HEK293 (cell line): ENCODE measurements around the gene ANTXRL.
"Not testable (repeated sequence)": the region's sequence is repeated elsewhere in the genome, so short reads cannot be mapped to it uniquely, and the experiment has no call there.

Experiments used
- CTCF ChIA-PET: fragments of 350-600 bp; formaldehyde crosslinking; extraction: SDS; loops from one replicate; lab custom pipeline; 2021; ENCODE audit warnings: antibody characterized with exemption; lab: Yijun Ruan, JAX
- POLR2A ChIA-PET: fragments of 300-600 bp; formaldehyde crosslinking; extraction: SDS; loops from one replicate; lab custom pipeline; 2020; ENCODE audit warnings: antibody characterized with exemption, inconsistent platforms; lab: Yijun Ruan, JAX
- H3K27ac ChIP-seq: fragments of 200-500 bp; sonication (Bioruptor generic); 2 replicates; pipeline ENCODE4 v1.5.1; 2014; ENCODE audit warnings: low read depth, low read length, control low read depth, inconsistent platforms; ENCODE audit errors: extremely low read depth
- H3K36me3 ChIP-seq, 2 experiments: fragments of 200-500 bp in 1 of 2; sonication (Bioruptor generic) in 1 of 2; 1 replicate in 1 of 2; 2 replicates in 1 of 2; pipeline ENCODE4 v1.5.1; 2014 to 2017; ENCODE audit warnings: inconsistent platforms in 2 of 2, low read length in 2 of 2; ENCODE audit not compliant: control insufficient read depth in 2 of 2, insufficient read depth in 1 of 2
- H3K4me1 ChIP-seq: fragments of 200-500 bp; sonication (Bioruptor generic); 2 replicates; pipeline ENCODE4 v1.5.1; 2014; ENCODE audit warnings: mild to moderate bottlenecking, low read length, inconsistent platforms; ENCODE audit not compliant: control insufficient read depth, insufficient read depth
- H3K4me3 ChIP-seq: 2 replicates; pipeline ENCODE4 v1.5.1; 2011; ENCODE audit warnings: low read depth, mild to moderate bottlenecking, control low read depth, low read length, moderate library complexity
- H3K9me3 ChIP-seq: fragments of 200-500 bp; sonication (Bioruptor generic); 2 replicates; pipeline ENCODE4 v1.5.1; 2014; ENCODE audit warnings: low read depth, low read length, inconsistent platforms; ENCODE audit not compliant: control insufficient read depth, insufficient read depth
- EGR2 ChIP-seq: fragments of 450-650 bp; formaldehyde crosslinking; IDR thresholded peaks from 2 replicates; pipeline ENCODE4 v1.5.1; 2016; ENCODE audit warnings: low read depth, missing biosample characterization, missing genetic modification characterization
- WT1 ChIP-seq: fragments of 450-650 bp; formaldehyde crosslinking; IDR thresholded peaks from 2 replicates; pipeline ENCODE4 v1.5.1; 2016; ENCODE audit warnings: missing biosample characterization, missing genetic modification characterization
- ZFHX2 ChIP-seq: fragments of 450-650 bp; formaldehyde crosslinking; conservative IDR thresholded peaks from 2 replicates; pipeline ENCODE4 v1.5.1; 2016; ENCODE audit warnings: missing biosample characterization, missing genetic modification characterization
- ZNF266 ChIP-seq: fragments of 450-650 bp; formaldehyde crosslinking; IDR thresholded peaks from 2 replicates; pipeline ENCODE4 v1.5.1; 2016; ENCODE audit warnings: missing biosample characterization, missing genetic modification characterization, low read depth
- ZNF292 ChIP-seq: fragments of 450-650 bp; formaldehyde crosslinking; IDR thresholded peaks from 2 replicates; pipeline ENCODE4 v1.5.1; 2016; ENCODE audit warnings: low read depth, missing biosample characterization, missing genetic modification characterization, borderline replicate concordance
- ZNF302 ChIP-seq: fragments of 450-650 bp; formaldehyde crosslinking; IDR thresholded peaks from 2 replicates; pipeline ENCODE4 v1.5.1; 2016; ENCODE audit warnings: missing biosample characterization, missing genetic modification characterization, low read depth
- ZNF404 ChIP-seq: fragments of 450-650 bp; formaldehyde crosslinking; IDR thresholded peaks from 2 replicates; pipeline ENCODE4 v1.5.1; 2017; ENCODE audit warnings: missing biosample characterization, missing genetic modification characterization
- ZNF548 ChIP-seq: fragments of 450-650 bp; formaldehyde crosslinking; IDR thresholded peaks from 2 replicates; pipeline ENCODE4 v1.5.1; 2016; ENCODE audit warnings: missing biosample characterization, missing genetic modification characterization
- ZNF621 ChIP-seq: fragments of 450-650 bp; formaldehyde crosslinking; IDR thresholded peaks from 2 replicates; pipeline ENCODE4 v1.5.1; 2017; ENCODE audit warnings: missing biosample characterization, missing genetic modification characterization
- ZNF623 ChIP-seq: fragments of 450-650 bp; formaldehyde crosslinking; IDR thresholded peaks from 2 replicates; pipeline ENCODE4 v1.5.1; 2016; ENCODE audit warnings: missing biosample characterization, missing genetic modification characterization
- ZNF654 ChIP-seq: fragments of 450-650 bp; formaldehyde crosslinking; IDR thresholded peaks from 2 replicates; pipeline ENCODE4 v1.5.1; 2016; ENCODE audit warnings: low read depth, missing biosample characterization, missing genetic modification characterization
- ZNF664 ChIP-seq: fragments of 450-650 bp; formaldehyde crosslinking; IDR thresholded peaks from 2 replicates; pipeline ENCODE4 v1.5.1; 2016; ENCODE audit warnings: missing biosample characterization, missing genetic modification characterization
- TF ChIP-seq, protein P1 (sequence below): fragments of 450-650 bp; formaldehyde crosslinking; IDR thresholded peaks from 2 replicates; pipeline ENCODE4 v1.5.1; 2016; ENCODE audit warnings: missing biosample characterization, missing genetic modification characterization
- TF ChIP-seq, protein P2 (sequence below): fragments of 450-650 bp; formaldehyde crosslinking; IDR thresholded peaks from 2 replicates; pipeline ENCODE4 v1.5.1; 2017; ENCODE audit warnings: missing biosample characterization, missing genetic modification characterization

The ANTXRL gene

DNA sequence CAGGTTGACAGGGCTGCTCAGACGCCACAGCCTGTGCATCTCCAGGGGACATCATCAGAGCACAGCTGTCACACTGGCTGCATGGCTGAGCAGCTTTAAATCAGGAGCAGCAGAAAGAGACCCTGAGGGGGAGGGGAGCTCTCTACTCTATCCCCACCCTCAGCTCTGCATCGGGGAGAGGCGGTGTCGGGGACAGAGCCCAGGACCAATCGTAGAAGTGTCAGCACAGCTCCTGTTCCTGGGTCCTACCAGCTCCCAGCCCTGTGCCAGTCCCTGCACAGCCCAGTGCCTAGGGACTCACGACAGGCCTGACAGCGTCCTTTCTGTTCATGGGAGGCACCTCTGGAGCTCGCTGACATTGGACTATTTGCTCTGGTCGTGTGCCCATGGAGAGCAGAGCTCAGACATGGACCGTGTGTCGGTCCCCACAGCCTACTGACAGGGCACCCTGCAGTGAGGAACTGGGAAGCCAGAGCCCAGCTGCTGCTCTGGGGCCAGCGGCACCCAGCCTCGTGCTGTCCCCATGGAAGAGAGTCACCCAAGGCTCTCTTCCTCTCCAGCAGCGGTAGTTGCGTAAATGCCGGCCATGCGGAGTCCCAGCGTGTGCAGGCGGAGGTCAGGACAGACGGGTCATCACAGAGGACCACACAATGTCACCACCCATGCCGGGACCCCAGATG, 20.4 kb upstream of the ANTXRL start (continued):
- no peak for TF ChIP-seq ZNF654
- no peak for TF ChIP-seq ZNF302 (tag by site-specific recombination)
- no peak for TF ChIP-seq ZNF266 (tag by site-specific recombination)
- TF ChIP-seq ZNF404 (tag by site-specific recombination), result no peak
- no peak for TF ChIP-seq WT1
- TF ChIP-seq, protein P1, sequence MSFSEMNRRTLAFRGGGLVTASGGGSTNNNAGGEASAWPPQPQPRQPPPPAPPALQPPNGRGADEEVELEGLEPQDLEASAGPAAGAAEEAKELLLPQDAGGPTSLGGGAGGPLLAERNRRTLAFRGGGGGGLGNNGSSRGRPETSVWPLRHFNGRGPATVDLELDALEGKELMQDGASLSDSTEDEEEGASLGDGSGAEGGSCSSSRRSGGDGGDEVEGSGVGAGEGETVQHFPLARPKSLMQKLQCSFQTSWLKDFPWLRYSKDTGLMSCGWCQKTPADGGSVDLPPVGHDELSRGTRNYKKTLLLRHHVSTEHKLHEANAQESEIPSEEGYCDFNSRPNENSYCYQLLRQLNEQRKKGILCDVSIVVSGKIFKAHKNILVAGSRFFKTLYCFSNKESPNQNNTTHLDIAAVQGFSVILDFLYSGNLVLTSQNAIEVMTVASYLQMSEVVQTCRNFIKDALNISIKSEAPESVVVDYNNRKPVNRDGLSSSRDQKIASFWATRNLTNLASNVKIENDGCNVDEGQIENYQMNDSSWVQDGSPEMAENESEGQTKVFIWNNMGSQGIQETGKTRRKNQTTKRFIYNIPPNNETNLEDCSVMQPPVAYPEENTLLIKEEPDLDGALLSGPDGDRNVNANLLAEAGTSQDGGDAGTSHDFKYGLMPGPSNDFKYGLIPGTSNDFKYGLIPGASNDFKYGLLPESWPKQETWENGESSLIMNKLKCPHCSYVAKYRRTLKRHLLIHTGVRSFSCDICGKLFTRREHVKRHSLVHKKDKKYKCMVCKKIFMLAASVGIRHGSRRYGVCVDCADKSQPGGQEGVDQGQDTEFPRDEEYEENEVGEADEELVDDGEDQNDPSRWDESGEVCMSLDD (tag by site-specific recombination), result no peak
- TF ChIP-seq ZNF292 (tag by site-specific recombination), result no peak

DNA sequence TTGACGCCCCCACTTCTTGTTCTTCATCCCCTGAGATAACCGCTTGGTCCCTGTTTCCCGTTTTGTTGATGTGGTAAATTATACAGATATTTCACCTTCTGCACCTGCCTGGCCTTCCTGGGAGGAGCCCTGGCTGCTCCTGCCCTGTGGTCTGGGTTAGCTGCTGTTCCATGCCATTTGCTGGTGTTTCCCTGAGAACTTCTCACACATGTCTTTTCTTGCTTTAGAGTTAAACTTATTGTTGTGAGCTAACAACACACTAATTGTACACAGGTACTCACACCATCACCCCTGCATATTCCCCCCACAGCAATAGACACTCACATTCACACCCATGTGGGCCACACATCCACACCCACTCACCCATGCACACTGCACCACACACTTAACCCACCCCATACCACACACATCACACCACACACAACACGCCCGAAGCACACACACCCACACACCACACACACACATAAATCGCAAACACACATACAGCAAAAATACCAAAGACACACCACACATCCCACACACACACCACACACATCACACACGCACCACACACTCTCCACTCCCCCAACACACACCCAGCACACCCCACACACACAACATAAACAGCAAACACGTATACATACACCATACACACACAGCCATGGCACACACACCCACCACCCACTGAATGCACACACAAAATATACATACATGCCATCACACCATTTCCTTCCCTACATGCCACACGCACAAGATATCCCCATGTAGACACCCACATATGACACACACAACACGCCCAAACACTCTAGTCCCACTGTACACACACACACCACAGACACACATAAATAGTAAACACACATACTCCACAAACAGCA, 19.4 kb upstream of the ANTXRL start:
- Histone ChIP-seq H3K27ac (no peak overlapping the region), H3K4me1 (no peaks in the 10 kb centered on the region), H3K4me3 (no peak overlapping the region), H3K36me3 (no peaks in the 10 kb centered on the region; a peak in 1 of 3 replicates), H3K9me3 (no peaks in the 10 kb centered on the region)
- ChIA-PET POLR2A (no interaction called here), CTCF (no interaction called here)
- TF ChIP-seq ZNF621 (tag by site-specific recombination) (no peak), ZNF548 (tag by site-specific recombination) (no peak), ZFHX2 (peak; percentile 28; the same call in 1 of the 2 replicates), EGR2 (tag by site-specific recombination) (0 out of 2 replicates have a peak, but pooled peaks have one; percentile 34), ZNF664 (tag by site-specific recombination) (no peak)
- TF ChIP-seq, protein P2, sequence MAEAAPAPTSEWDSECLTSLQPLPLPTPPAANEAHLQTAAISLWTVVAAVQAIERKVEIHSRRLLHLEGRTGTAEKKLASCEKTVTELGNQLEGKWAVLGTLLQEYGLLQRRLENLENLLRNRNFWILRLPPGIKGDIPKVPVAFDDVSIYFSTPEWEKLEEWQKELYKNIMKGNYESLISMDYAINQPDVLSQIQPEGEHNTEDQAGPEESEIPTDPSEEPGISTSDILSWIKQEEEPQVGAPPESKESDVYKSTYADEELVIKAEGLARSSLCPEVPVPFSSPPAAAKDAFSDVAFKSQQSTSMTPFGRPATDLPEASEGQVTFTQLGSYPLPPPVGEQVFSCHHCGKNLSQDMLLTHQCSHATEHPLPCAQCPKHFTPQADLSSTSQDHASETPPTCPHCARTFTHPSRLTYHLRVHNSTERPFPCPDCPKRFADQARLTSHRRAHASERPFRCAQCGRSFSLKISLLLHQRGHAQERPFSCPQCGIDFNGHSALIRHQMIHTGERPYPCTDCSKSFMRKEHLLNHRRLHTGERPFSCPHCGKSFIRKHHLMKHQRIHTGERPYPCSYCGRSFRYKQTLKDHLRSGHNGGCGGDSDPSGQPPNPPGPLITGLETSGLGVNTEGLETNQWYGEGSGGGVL (tag by site-specific recombination), result no peak

DNA sequence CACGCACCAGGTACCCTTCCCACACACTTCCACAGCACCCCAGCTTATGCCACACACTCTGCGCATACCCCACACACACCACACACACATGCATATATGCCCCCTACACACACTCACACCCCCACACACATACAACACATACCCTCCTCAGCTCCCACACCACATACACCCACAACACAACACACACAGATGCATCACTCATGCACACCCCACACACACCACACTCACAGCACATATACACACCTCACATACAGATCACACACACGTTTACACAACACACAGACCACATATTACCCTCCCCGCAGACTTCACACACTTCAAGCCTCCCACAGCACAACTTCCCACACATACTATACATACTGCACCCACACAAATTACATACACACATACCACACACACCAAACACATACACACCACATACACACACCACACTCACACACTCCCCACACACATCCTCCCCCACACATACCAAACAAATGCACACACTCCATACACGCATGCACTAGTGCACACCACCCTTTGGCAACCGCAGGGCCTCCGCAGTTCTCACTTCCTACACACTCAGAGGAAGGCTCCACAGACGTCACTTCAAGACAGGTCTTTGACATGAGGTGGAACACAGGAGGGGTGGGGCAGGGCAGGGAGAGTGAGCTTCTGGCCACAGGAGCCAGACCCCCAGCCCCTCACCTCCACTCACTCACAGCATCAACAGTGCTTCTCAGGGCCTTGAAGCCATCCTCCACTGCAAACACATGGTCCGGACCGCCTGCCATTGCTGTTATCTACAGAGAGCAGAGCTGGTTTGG, 18.5 kb upstream of the ANTXRL start:
- Histone ChIP-seq H3K36me3 (no peaks in the 10 kb centered on the region; a peak in 1 of 3 replicates), H3K4me1 (no peaks in the 10 kb centered on the region)
- ChIA-PET CTCF (interaction anchor here (0.7 kb wide), 1 partner anchor 12 kb away, joined by 3 read pairs; no protein-coding TSS in a partner anchor), POLR2A (no interaction called here)
- TF ChIP-seq ZNF623 (tag by site-specific recombination) (no peak), ZFHX2 (peak; percentile 95), EGR2 (tag by site-specific recombination) (peak; percentile 97)
- TF ChIP-seq, all 188 proteins: peak for 2
- Histone ChIP-seq H3K9me3 (no peaks in the 10 kb centered on the region), H3K27ac (no peak overlapping the region), H3K4me3 (no peak overlapping the region)

DNA sequence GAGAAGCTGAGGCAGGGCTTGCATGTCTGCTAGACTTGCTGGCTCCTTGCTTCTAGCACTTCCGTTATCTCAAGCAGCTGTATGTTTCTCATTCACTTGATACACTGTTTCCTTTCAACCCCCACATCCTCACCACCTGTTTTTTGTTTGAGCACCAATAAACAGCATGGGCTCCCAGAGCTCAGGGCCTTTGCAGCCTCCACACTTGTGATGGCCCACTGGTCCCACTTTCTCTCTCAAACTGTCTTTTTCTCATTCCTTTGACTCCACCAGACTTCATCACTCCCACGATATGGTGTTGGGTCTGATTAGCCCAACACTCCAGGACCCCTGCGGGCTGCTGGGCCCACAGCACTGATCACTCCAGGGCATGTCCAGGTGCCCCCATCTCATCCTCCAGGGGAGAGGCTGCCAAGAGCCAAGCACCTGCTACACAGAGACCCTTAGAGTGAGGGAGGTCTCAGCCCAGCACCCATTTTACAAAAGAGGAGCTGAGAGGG, 17.2 kb upstream of the ANTXRL start:
- H3K9me3 ChIP-seq, H3K4me1 ChIP-seq, CTCF ChIA-PET, H3K36me3 ChIP-seq, H3K27ac ChIP-seq, H3K4me3 ChIP-seq, POLR2A ChIA-PET: not testable (repeated sequence)
